Measurements from ENCODE around the gene LYSMD1.

DNA sequence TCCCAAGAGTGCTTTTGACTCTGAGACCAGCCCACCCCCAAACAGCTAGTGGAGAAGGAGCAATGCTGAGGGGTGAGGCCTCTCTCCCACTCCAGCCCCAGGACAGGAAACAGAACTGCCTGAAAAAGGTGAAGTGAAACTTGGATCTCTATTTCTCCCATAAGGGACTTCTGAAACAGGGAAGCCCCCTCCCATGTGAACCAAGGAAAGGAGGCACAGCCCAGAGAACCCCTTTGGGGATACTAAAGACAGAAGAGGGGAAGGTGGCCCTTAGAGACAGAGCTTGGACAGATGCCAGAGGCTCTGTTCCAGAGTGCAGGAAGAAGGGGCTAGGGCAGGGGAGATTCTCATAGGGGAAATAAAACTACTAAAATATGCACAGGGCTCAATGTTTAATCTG is 6.3 kb downstream of the LYSMD1 start:
- TF ChIP-seq, protein P1, sequence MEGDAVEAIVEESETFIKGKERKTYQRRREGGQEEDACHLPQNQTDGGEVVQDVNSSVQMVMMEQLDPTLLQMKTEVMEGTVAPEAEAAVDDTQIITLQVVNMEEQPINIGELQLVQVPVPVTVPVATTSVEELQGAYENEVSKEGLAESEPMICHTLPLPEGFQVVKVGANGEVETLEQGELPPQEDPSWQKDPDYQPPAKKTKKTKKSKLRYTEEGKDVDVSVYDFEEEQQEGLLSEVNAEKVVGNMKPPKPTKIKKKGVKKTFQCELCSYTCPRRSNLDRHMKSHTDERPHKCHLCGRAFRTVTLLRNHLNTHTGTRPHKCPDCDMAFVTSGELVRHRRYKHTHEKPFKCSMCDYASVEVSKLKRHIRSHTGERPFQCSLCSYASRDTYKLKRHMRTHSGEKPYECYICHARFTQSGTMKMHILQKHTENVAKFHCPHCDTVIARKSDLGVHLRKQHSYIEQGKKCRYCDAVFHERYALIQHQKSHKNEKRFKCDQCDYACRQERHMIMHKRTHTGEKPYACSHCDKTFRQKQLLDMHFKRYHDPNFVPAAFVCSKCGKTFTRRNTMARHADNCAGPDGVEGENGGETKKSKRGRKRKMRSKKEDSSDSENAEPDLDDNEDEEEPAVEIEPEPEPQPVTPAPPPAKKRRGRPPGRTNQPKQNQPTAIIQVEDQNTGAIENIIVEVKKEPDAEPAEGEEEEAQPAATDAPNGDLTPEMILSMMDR (conservative IDR thresholded peaks at IDR 0.05; ENCODE audit: low read length): no peak
- TF ChIP-seq EZH2phosphoT487 (IDR thresholded peaks at IDR 0.05; ENCODE audit: borderline replicate concordance, low read depth, low read length): no peak
